Ascending aorta (tissue), 2 donors: Measurements from ENCODE around the gene TRIM60. TPM values are rescaled to one million over a fixed set of nuclear protein-coding genes. Genes with fewer than 3 reads are reported as not detected.

Experiments
- DNase-seq, 2 donors: peaks; one replicate each; pipeline ENCODE4 v3.0.0-alpha.2; 2019; ENCODE audit warnings: low spot score in 2 of 2
- H3K27ac ChIP-seq, 2 donors: fragments of 200-600 bp; sonication (generic); one replicate each; pipeline ENCODE4 v1.5.1; 2016 to 2017; ENCODE audit warnings: mild to moderate bottlenecking in 1 of 2
- H3K27me3 ChIP-seq: fragments of 200-600 bp; sonication (generic); one replicate; pipeline ENCODE4 v1.5.1; 2017
- H3K36me3 ChIP-seq, 2 donors: fragments of 200-600 bp; sonication (generic); one replicate each; pipeline ENCODE4 v1.5.1; 2016
- H3K4me1 ChIP-seq, 2 donors: fragments of 200-600 bp; sonication (generic); one replicate each; pipeline ENCODE4 v1.5.1; 2016 to 2017; ENCODE audit warnings: mild to moderate bottlenecking in 1 of 2
- H3K4me3 ChIP-seq, 2 donors: fragments of 200-600 bp; sonication (generic); one replicate each; pipeline ENCODE4 v1.5.1; 2016 to 2017; ENCODE audit warnings: mild to moderate bottlenecking in 1 of 2
- H3K9me3 ChIP-seq, 2 donors: fragments of 200-600 bp; sonication (generic); one replicate each; pipeline ENCODE4 v1.5.1; 2016
- CTCF ChIP-seq, 3 experiments: fragments of 200-600 bp in 2 of 3; fragments of 450-650 bp in 1 of 3; sonication (generic) in 2 of 3; IDR thresholded peaks; one replicate each; pipeline ENCODE4 v1.5.1; 2016 to 2019; ENCODE audit warnings: antibody characterized with exemption in 3 of 3, mild to moderate bottlenecking in 1 of 3, moderate library complexity in 1 of 3
- intact Hi-C: fragments of 100-400 bp; cut with DNase I; formaldehyde crosslinking; loops from one replicate; pipeline ENCODE4 v1.15.1; 2023
- total RNA-seq: library from RNA; depleted of rRNA; stranded (reverse); fragments of >200 nt; gene quantifications from one replicate; pipeline ENCODE4 v1.1.0, GENCODE V29; 2016

TRIM60 gene
- total RNA-seq, 1 donor from 2014 or later, result not detected

GRCh38 chr4:165088366-165088765, 56.6 kb downstream of the TRIM60 start:
- Histone ChIP-seq H3K4me1 (no peaks in the 10 kb centered on the region), H3K36me3 (peaks cover 50 to 74% of the 10 kb centered on the region in 2 donors), H3K9me3 (no peaks in the 10 kb centered on the region), H3K27ac (no peak overlapping the region), H3K4me3 (no peak overlapping the region), H3K27me3 (no peaks in the 10 kb centered on the region)
- TF ChIP-seq CTCF (IDR thresholded peaks at IDR 0.05), result no peak
- no peak for DNase-seq
- intact Hi-C loops, result no loop called here

Other genes starting within 250 kb of the TRIM60 start
- gene APELA, start 154.8 kb upstream of the TRIM60 start, total RNA-seq, result not detected
- gene TRIM61, start 54.3 kb upstream of the TRIM60 start, total RNA-seq, result not detected
- gene TRIM75, start 21.9 kb downstream of the TRIM60 start, total RNA-seq, result not detected
- gene TMEM192, start 80.9 kb downstream of the TRIM60 start, total RNA-seq, result 15.4 TPM
- 0.96 TPM for gene KLHL2, start 175.6 kb downstream of the TRIM60 start, total RNA-seq